ENCODE results near the gene PTTG1IP. TPM values are rescaled to one million over a fixed set of nuclear protein-coding genes. Genes with fewer than 3 reads are reported as not detected.

The PTTG1IP gene
- total and polyA plus RNA-seq, 2 of the 13 experiments (the other 11 are each of a cell fraction or from before 2014, with no cell fraction given): 161 to 700 TPM

DNA sequence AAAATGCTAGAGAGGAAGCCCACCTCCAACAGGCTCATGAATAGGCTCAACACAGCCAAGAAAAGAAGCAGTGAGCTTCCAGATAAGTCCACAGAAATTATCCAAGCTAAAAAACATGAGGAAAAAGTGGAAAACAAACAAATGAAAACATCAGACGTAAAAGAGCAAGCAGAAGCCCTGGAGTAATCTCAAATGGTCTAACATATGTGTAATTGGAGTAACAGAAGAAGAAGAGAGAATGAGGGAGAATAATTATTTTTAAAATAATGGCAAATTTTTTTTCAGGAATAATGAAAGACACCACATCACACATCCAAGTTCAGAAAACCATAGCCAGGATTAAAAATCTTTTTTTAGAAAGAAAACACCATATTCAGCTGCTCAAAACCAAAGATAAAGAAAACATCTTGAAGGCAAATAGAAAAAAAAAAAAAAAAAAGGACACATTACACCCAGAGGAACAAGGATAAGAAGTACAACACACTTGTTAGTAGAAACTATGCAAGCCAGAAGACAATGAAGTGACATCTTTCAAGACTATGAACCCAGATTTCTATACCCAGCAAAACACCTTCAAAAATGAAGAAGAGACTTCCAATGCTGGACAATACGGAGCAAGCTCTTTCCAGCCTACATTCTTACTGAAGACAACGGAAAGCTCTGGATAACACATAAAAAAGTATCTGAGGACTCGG lies 45.0 kb downstream of the PTTG1IP start:
- no peak for ATAC-seq
- in situ Hi-C loops (cut with HindIII; ENCODE audit: extremely low pct_ligation_motif_present, low pct_unique_long_range_greater_than_20kb): no loop called here

More for the DNA sequence above, 45.0 kb downstream of the PTTG1IP start:
- no peak overlapping the region for H3K4me3 ChIP-seq (replicated peaks in 1 of 3; ENCODE audit: insufficient read depth in 1 of 3, low read depth in 2 of 3, low read length in 3 of 3)
- H3K4me2 ChIP-seq (ENCODE audit: low read depth, low read length): no peak overlapping the region
- H3K36me3 ChIP-seq (replicated peaks in 1 of 2; ENCODE audit: control insufficient read depth in 1 of 2, insufficient read depth in 2 of 2, low read length in 2 of 2): no peaks in the 10 kb centered on the region
- no peaks in the 10 kb centered on the region; a peak in 3 of 5 replicates for H3K27me3 ChIP-seq (ENCODE audit: control insufficient read depth in 1 of 2, insufficient read depth in 2 of 2, low read length in 2 of 2)
- no TSS peak for BruUV-seq (replicated peaks)
- intact Hi-C loops (cut with micrococcal nuclease; ENCODE audit: unreplicated experiment): no loop called here
- DNase-seq (ENCODE audit: low spot score) (no peak), FAIRE-seq (no peak)
- peaks cover 33% of the 10 kb centered on the region for H3K9me3 ChIP-seq (ENCODE audit: low read length)
- WGBS (ENCODE audit: low lambda C conversion rate): 14% methylated on average over 4 of the region's 4 CpGs
- no peaks in the 10 kb centered on the region for H4K20me1 ChIP-seq (ENCODE audit: insufficient read depth, low read length)
- H2AFZ ChIP-seq (ENCODE audit: low read length): no peak overlapping the region
- no peaks in the 10 kb centered on the region for H3K4me1 ChIP-seq (ENCODE audit: insufficient read depth, low read length)
- H3K27ac ChIP-seq (ENCODE audit: extremely low read length, insufficient read depth, low read length): no peak overlapping the region
- ChIA-PET POLR2A (interaction anchor here (0.6 kb wide), 1 partner anchor 27 kb away, joined by 4 read pairs; the partner anchor contains the start of gene UBE2G2), CTCF (ENCODE audit: low intra/inter-chr PET ratio, low total read pairs) (no interaction called here)
- H3K9ac ChIP-seq (ENCODE audit: insufficient read depth, low read depth, low read length): no peak overlapping the region
- H3K79me2 ChIP-seq (ENCODE audit: insufficient read depth, low read length): no peaks in the 10 kb centered on the region
- TF ChIP-seq ZNF543 (CRISPR knock-in tag; IDR thresholded peaks at IDR 0.05): no peak
- TF ChIP-seq GTF3A (CRISPR knock-in tag; conservative IDR thresholded peaks at IDR 0.05): no peak
- TF ChIP-seq, protein P1, sequence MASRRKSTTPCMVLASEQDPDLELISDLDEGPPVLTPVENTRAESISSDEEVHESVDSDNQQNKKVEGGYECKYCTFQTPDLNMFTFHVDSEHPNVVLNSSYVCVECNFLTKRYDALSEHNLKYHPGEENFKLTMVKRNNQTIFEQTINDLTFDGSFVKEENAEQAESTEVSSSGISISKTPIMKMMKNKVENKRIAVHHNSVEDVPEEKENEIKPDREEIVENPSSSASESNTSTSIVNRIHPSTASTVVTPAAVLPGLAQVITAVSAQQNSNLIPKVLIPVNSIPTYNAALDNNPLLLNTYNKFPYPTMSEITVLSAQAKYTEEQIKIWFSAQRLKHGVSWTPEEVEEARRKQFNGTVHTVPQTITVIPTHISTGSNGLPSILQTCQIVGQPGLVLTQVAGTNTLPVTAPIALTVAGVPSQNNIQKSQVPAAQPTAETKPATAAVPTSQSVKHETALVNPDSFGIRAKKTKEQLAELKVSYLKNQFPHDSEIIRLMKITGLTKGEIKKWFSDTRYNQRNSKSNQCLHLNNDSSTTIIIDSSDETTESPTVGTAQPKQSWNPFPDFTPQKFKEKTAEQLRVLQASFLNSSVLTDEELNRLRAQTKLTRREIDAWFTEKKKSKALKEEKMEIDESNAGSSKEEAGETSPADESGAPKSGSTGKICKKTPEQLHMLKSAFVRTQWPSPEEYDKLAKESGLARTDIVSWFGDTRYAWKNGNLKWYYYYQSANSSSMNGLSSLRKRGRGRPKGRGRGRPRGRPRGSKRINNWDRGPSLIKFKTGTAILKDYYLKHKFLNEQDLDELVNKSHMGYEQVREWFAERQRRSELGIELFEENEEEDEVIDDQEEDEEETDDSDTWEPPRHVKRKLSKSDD (CRISPR knock-in tag; IDR thresholded peaks at IDR 0.05; ENCODE audit: low read depth): no peak
- TF ChIP-seq, protein P2, sequence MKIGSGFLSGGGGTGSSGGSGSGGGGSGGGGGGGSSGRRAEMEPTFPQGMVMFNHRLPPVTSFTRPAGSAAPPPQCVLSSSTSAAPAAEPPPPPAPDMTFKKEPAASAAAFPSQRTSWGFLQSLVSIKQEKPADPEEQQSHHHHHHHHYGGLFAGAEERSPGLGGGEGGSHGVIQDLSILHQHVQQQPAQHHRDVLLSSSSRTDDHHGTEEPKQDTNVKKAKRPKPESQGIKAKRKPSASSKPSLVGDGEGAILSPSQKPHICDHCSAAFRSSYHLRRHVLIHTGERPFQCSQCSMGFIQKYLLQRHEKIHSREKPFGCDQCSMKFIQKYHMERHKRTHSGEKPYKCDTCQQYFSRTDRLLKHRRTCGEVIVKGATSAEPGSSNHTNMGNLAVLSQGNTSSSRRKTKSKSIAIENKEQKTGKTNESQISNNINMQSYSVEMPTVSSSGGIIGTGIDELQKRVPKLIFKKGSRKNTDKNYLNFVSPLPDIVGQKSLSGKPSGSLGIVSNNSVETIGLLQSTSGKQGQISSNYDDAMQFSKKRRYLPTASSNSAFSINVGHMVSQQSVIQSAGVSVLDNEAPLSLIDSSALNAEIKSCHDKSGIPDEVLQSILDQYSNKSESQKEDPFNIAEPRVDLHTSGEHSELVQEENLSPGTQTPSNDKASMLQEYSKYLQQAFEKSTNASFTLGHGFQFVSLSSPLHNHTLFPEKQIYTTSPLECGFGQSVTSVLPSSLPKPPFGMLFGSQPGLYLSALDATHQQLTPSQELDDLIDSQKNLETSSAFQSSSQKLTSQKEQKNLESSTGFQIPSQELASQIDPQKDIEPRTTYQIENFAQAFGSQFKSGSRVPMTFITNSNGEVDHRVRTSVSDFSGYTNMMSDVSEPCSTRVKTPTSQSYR (CRISPR knock-in tag; IDR thresholded peaks at IDR 0.05; ENCODE audit: borderline replicate concordance): no peak
- no peak for TF ChIP-seq ZNF713 (CRISPR knock-in tag; IDR thresholded peaks at IDR 0.05)
- peak; percentile 91; the same call in 1 of the 2 replicates for TF ChIP-seq ZFP1 (CRISPR knock-in tag; IDR thresholded peaks at IDR 0.05)
- peak; percentile 88 for TF ChIP-seq ZNF317 (CRISPR knock-in tag; IDR thresholded peaks at IDR 0.05)

Measured in HepG2 (cell line).